ENCODE measurements around the gene DGKI.

Gene DGKI

DNA sequence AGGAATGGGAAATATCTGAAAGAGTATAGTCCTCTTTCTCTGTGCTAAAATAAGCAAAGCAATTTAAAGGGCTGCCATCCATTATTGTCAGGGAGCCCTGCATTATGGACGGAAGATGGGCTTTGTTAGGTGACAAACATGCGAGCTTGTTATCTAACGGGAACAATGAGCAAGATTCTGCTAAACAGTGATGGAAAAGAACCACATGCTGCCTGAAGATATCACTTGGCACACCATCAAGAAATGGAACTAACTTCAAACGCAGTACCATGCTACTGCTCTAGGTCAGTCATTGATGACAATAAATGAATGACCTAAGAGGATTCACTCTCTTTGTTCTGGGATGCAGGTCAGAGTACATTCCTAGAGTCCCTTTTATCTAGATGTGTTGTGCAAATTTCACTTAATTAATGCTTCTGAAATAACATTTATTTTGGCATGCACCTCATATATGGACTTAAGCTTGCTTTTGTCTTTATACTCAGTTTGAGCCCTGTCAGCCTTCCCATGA, 327.5 kb downstream of the DGKI start:
- no peak for DNase-seq

DNA sequence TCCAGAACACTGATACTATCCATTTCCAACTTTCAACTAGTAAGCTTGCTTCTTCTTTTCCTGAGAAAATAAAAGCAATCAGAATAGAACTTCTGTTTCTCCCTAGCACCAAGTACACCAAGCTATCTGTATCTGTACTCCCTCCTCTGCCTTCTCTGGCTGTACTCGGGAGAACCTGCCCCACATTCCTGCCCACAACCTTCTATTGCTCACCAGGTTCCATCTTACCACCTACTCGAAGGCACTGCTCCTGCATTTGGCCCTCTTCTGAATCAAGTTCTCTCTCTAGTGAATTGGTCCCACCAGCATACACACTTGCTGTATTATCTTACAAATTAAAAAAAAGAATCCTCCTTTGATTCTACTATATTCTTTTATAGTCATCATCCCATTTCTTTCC, 333.7 kb downstream of the DGKI start:
- DNase-seq, result no peak

DNA sequence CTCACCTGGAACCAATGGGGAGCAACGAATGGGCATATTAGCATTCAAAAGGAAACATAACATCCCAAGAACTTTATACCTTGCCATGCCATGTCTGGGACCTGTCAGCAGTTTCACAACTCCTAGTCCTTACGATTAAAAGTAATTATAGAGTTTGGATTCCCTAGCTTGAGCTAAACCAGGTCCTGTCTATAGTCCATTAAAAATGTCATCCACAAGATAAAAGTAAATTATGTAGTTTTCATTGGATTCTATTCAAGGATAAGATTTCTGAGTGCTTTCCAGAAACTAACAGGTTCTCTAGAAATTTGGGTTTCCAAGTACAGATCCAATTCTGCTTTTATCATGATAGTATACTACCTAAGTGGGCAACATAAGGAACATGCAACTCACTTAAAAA, 339.7 kb downstream of the DGKI start:
- DNase-seq, result no peak

DNA sequence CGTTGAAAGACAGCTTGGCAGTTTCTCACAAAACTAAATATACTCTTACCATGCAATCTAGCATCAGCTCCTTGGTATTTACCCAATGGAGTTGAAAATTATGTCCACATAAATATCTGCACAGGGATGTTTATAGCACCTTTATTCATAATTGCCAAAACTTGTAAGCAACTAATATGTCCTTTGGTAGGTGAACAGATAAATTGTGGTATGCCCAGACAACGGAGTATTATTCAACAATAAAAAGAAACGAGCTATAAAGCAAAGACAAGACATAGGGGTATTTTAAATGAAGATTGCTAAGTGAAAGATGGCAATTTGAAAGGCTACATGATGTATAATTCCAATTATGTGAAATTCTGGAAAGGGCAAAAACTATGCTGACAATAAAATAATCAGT, 340.7 kb downstream of the DGKI start:
- no peak for DNase-seq

DNA sequence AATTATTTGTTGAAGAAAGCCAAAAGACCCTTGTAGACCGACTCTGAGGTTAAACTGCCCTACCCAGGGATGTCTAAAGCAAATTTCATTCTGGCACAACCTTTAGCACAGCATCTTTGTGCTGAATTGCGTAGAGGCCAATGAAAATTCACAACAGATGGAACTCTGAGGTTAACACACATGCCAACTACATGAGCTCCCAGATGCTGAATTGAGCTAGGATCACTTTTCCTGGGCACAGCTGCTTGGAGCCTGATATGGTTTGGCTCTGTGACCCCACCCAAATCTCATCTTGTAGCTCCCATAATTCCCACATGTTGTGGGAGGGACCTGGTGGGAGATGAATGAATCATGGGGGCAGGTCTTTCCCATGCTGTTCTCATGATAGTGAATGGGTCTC, 345.2 kb downstream of the DGKI start:
- no peak for DNase-seq

DNA sequence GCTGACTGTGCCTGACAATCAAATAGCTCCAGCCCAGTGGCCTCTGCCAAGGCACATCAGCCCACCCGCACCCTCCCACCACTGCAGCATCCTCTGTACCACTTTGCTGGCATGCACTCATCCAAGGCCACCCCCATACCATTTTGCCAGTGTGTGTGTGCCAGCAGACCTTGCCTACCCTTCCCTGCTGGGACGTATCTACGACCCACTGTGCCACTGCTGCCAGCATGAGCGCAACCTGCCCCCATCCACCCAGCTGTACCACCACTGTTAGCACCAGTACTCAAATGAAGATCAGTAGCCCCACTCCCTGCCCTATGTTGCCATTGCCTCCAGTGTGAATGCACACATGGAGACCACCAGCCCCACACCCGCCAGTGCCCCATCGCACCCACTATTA, 353.9 kb downstream of the DGKI start:
- no peak for DNase-seq

DNA sequence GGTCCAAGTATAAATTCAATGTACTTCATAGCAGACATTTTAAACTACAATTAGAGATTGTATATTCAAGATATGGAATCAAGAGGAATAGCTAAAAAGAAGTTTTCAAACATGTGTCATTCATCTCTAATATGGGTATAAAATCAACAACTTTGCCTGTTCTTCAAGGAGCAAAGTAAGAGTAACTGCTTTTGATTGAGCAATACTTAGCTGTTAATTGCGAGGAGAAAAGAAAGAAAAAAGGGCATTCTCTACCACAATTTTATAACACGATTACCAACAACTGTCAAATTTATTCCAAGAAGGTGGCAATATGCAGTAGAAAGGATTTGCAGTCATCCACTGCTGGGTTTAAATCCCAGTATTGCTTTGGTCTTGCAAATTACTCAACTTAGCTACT, 356.9 kb downstream of the DGKI start:
- DNase-seq, result no peak

DNA sequence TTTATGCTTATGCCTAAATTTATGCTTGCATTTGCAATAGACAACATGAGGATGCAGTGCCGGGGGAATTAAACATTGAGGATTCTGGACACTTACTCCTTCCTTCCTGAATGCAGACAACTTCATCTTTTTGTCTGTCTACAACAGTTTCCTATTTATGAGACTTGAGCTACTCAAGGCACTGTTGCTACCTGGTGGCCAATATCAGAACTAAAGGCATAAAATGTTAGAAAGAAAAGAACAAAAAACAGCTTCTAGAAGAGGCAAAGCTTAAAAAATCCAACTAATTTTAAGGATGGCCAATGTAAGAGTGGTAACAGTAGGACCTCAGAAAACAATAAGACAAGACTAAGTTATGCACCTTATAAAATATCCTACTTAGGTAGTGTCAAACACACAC, 358.7 kb downstream of the DGKI start:
- DNase-seq, result no peak

DNA sequence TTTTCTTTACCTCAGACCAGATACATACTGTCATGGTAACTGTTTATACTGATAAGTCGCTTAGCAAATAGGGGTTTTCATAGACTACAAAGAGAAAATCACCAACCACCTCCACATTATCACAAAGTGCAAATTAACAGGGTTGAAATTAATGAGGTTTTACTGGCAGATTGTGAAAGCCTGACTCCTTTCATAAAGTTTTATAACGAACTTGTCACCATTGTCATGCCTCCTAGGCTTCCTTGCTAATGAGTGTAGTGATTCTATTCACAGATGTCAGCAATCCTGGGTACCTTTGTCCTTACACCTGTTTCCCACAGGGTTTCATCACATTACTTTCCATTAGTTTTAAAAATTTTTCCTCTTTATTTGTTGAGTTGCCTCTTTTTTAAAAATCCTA, 361.0 kb downstream of the DGKI start:
- DNase-seq, result no peak

DNA sequence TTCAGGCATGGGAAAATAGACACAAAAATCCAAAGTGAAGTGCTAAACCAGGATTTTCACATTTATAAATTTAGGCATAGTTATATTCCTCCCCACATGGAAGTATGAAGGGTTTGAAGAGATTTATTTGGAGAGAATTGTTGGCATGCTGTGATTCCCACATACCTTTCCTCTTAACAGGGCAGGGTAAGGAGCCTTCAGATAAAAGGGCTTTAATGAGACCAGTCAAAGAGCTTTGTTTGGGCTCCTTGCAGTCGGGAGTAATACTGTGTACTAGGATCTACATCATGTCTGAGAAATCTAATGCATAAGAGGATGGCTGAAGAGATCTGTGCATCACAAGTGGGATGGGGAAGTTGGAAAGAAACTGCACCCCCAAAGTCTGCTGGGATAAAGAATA, 362.4 kb downstream of the DGKI start:
- no peak for DNase-seq

DNA sequence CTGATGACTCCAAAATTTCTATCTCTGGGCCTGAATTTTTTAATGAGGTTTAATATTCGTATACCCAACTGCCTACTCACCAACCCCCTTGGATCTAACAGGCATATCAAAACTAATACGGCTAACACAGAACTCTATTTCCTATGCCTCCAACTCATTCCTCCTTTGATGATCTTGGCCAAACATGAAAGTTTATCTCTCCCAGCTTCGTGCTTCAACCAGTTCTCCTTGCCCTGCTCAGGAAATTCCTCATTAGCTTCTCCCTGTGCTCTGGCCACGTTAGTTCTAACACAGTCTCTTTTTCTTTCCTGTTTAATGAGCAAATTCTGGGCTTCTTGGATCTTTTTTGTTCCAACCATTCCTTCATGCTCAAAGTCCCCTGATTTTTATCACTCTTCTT, 364.3 kb downstream of the DGKI start:
- DNase-seq, result no peak

DNA sequence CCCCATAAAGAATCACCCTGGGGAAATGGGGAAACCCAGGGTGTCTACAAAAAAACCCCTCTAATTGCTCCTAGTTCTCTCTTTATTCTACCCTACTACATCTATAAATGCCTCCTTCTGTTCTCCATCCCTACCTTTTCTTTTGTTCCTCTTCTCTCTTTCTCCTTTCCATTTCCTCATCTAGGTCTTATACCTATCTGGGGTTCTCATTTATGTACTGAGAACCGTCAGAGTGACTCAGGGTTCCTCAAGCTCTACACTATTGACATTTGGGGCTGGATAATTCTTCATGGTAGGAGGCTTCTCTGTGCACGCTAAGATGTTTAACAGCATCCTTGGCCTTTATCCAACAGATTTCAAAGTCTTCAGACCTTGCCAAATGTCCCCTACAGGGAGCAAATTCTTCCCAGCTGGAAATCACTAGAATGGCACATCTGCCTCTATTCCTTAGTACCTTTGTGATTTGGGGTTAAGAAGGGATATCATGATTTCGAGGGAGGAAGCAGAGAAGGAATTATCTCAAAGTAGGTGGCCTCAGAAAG, 365.9 kb downstream of the DGKI start:
- no peak for DNase-seq

DNA sequence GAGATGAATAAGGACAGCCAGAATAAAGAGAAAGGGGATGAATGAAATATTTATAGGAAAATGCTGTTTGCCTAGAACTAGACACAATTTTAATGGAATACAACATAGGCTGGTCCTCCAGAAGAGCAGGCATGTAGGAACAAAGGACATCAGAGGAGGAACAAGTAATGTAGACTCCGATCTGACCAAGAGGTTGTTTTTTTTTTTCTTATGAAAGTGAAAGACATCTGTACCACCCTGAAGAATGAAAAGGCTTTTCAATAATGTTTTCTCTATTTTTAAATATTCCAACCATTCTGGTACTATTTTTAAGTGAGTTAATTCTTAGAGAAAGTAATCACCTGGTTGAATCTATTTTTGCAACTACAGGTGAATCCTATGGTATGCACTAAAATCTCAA, 366.4 kb downstream of the DGKI start:
- no peak for DNase-seq

DNA sequence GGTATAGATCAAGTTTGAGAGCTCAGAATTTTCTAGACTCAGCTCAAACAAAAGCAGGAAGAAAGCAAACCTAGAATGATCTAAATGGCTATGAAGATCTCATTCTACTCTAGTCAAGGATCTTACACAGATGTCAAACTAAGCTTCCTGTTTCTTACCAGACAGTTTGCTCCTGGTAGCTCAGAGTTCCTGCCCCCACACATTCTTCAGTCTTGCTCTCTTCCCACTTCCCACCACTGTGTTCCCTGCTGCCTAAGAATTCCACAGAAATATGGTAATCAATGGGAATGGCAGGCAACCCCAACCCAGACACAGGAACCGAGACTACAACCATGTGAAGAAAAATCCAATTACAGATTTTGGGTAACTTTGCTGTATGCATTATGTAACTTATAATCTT, 369.8 kb downstream of the DGKI start:
- no peak for DNase-seq

DNA sequence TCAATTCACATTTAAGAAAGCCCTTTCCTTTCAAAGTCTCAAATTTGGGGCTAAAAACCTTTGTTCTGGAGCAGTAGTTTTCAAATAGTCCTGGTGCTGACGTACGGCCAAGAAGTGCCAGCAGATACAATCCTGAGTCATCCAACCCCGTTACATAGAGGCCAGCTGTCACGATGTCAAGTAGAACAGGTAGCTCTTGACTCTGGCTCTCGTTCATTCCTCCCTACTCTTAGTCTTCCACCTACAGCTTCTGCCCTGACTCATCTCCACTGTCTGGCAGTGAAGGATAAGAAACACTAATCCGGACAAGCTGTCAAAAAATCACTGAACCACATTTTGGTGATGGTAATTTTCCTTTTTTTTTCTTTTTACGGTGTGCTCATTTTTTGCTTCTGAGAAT, 370.8 kb downstream of the DGKI start:
- no peak for DNase-seq

DNA sequence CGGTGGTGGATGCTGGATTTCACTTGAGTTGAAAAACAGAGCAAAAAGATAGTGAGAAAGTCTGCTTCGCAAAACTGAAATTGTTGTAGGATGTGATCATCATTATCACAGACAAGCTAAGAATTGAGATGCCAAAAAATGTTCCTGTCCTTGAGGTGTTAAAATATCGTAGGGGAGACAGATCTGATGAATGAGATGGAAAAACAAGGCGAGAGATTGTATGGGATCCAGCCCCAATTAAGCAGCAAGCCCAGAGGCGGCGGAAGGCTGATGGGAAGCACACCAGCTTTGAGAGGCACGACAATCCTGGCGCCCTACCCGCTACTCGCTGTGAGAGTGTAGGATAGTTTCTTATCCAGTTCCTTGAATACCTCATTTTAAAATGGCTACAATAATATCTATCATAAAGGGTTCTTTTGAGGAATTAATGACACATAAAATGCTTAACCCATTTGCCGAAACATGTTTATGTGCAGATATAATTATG, 372.2 kb downstream of the DGKI start:
- DNase-seq, result no peak

DNA sequence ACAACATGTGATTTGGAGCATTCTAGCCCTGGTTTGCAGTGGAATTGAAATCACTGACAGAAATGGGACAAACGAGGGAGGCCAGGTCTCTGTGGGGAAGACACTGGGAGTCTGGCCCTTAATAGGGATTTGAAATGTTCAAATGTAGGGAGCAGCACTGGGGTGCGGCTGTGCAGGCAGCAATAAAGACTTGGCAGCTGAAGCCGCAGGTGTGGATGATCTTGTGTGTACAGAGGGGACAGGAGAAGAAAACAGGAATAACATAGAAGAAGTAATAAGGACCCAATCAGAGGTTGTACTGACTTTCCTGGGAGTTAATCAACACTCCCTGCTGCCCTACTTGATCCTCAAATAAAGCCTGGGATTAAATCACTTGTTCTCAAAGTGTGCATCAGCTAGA, 375.6 kb downstream of the DGKI start:
- no peak for DNase-seq

DNA sequence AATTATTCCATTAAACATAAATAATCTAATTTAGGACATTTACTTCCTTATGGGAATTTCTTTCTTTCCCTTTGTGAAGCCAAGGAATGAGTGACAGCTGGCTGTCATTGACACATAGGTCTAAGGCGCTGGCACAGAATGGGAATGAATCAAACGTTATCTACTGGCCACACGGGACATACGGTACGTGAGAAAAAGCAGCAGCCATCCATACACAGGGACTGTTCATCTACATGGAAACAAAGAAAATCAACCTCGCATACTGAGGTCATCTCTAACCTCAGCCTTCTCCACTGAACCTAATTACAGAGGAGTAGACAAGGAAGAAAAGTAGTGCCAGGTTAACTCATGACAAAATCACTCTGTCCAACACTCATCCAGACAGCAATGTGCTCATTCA, 376.9 kb downstream of the DGKI start:
- no peak for DNase-seq

DNA sequence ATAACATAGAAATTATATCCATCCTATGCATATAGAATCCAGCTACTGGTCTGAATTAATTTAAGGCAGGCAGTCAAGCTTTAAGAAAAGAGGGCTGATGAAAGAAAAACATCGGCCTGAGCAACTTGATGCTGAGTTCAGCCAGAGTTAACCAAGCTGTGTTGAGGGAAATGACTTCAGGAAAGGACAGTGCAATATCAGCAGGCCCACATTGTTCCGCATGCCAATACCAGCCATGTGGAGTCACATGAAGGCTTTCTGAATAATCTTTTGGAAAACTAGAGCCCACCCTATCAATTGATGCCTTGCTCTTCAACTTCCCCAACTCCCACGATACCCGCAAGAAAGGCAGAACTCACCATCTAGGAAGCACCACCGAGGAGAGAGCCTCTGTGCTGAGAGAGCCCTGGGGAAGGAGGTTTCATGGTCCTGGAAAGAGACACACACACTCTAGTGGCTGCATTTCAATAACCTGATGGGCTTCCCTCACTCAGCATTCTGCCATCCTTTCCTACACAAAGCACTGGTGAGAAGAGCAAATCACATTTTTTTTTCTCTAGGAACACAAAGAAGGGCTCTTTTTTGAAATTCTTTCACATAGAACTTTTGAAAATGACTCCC, 377.5 kb downstream of the DGKI start:
- no peak for DNase-seq

DNA sequence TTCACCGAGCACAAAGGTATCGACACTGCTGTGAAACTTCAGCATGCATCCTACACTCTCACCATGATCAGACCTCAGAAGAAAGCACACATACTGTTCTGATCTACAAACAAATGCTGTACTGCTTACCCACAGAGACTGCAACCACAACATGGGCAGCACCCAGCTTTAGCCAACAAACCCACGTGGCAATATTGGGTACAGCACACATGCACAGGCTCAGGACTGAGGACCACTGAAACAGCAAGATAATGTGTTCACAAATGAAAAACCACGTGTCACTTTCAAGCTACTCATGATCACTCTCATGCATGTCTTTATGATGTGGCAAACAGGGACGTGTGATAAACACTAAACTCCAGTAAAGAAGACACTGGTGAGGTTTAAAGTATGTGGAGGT, 383.9 kb downstream of the DGKI start:
- no peak for DNase-seq

DNA sequence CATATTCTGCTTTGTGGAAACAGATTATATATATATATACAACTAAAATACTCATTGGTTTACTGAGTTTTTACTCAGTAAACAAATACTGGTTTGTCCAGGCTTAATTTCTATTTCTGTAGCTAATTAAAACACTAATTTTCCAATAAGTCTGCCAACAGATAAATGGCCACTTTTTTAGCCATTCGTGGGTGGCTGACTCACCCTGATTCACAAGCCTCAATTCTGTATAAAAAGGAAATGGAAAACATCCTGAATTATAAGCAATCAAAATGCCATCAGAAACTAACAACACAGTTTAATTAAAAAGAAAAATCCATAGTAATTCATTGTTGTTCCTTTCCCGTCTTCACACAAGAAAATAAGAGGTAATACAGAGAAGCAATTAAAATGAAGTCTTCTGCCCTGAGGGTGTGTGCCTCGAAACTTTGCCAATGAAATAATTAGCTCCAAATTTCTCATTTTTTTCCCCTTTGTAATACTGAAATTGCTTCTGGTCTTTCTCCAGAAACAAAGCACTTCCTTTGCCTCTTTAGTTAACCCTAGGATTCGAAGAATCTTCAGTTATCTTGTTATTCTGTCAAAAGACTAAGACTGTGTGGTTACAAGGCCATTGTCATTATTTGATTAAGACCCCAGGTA, 384.6 kb downstream of the DGKI start:
- DNase-seq, result no peak

DNA sequence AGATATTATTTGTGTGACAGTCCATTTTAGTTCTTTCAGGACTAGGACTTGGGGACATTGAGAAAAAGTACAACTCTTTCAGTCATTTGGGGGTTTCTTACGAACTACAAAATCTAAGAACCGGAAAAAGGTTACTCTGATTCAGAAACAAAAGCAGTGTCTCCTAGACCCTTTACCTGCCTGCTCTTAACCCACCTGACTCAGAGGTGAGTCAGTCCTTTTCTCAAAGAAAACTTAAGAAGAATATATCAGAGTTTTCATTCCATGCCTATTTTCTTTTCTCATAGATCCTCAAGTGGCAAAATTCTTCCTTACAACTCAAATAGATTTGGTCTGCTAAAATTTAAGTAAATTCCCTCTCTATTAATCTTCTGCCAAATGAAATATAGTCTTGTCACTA, 388.4 kb downstream of the DGKI start:
- no peak for DNase-seq

DNA sequence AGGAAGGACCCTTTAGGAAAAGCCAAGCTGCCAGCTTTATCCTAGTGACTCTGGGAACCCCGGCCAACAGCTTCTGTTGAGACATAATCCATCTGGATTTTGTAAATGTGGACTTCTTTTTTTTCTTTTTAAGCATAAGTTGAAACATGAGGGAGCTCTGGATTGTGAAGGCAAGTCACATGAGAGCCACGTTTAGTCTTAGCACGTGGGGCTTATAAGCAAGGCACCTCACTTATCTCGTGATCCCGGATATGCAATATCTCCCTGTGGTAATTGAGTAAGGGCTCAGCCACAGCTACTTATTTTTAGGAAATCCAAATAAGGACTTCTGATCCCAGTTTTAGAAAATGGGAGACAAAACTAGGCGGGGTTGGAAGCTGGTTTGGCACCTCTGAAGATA, 392.0 kb downstream of the DGKI start:
- DNase-seq, result no peak

DNA sequence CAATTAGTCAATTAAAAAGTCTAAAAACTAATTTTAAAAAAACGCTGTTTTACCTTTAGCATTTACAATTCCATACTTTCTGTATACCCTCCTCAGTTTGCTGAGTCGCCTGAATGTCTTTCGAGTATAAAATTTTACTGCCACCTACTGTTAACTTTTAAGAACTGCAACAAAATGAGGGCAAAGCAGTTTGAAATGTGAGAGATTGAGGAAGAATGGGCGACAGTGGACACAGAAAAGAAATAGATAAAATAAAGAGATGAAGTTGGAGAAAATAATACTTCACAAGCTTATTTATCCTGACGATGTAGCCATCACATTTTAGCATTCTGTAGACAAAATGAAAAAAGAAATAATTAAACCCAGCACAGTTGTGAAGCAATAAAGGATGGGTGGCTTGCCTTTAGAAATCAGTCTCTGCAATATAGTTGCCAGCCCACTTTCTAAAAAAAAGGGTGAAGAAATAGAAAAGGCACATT, 392.5 kb downstream of the DGKI start:
- peak; percentile 49 for DNase-seq

DNA sequence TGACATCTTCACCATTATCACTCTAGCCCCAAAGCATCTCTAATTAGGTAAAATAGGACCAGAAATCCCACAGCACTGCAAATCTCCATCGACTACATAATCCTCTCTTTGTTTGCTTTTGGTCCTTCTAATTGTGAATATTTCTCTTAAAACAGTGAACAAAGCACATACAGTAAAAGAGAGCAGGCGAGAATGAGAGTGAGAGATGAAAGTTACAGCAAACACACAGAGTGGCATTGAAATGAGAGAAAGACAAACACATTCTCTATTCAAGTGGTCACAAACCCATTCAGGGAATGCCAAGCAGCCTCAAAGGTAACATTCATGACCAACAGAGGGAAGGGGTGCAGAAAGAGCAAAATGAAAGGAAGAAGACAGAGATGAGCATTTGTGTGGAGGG, 393.4 kb downstream of the DGKI start:
- DNase-seq, result no peak
